Common myeloid progenitor, CD34-positive (primary cell): ENCODE measurements around the gene PHACTR3.
A peak's percentile ranks its signal among the peaks of the same experiment; 100 is the strongest.

Source experiments
- CTCF ChIA-PET: fragments of 350-600 bp; sonication (Branson Sonifier 250); formaldehyde crosslinking; loops from one replicate; lab custom pipeline; 2021; ENCODE audit warnings: antibody characterized with exemption; lab: Charles Lee
- POLR2A ChIA-PET: fragments of 350-600 bp; sonication (Branson Sonifier 250); formaldehyde crosslinking; loops from one replicate; lab custom pipeline; 2021; ENCODE audit warnings: antibody characterized with exemption; lab: Charles Lee
- DNase-seq, 3 donors: peaks; one replicate each; pipeline versions ENCODE4 v3.0.0 to v3.0.0-alpha.2; 2013
- H3K27ac ChIP-seq, 2 experiments: 1 replicate in 1 of 2; 2 replicates in 1 of 2; pipeline ENCODE4 v1.7.0; 2013; ENCODE audit warnings: inconsistent platforms in 2 of 2, low read length in 2 of 2, mild to moderate bottlenecking in 2 of 2, low read depth in 1 of 2, moderate library complexity in 1 of 2; ENCODE audit not compliant: severe bottlenecking in 2 of 2, insufficient read depth in 1 of 2, poor library complexity in 1 of 2
- H3K27me3 ChIP-seq, 5 experiments: replicated peaks in 2 of 5; 1 replicate in 3 of 5; 2 replicates in 2 of 5; pipeline versions ENCODE4 v1.6.1 to v1.7.0; 2013; ENCODE audit warnings: low read length in 4 of 5, mild to moderate bottlenecking in 2 of 5, moderate library complexity in 2 of 5, inconsistent platforms in 1 of 5; ENCODE audit not compliant: insufficient read depth in 5 of 5, control insufficient read depth in 4 of 5
- H3K36me3 ChIP-seq, 4 experiments: 1 replicate in 2 of 4; 2 replicates in 2 of 4; pipeline versions ENCODE4 v1.6.1 to v1.7.0; 2013; ENCODE audit warnings: low read length in 3 of 4, control low read depth in 1 of 4, mild to moderate bottlenecking in 1 of 4; ENCODE audit not compliant: control insufficient read depth in 4 of 4, insufficient read depth in 4 of 4
- H3K4me1 ChIP-seq, 4 experiments: 1 replicate in 3 of 4; 2 replicates in 1 of 4; pipeline versions ENCODE4 v1.6.1 to v1.7.1; 2013; ENCODE audit warnings: low read length in 3 of 4, mild to moderate bottlenecking in 3 of 4, control low read depth in 1 of 4, inconsistent platforms in 1 of 4, moderate library complexity in 1 of 4; ENCODE audit not compliant: control insufficient read depth in 4 of 4, insufficient read depth in 4 of 4; ENCODE audit errors: control extremely low read depth in 1 of 4
- H3K4me3 ChIP-seq, 7 experiments: 1 replicate in 4 of 7; 2 replicates in 3 of 7; pipeline versions ENCODE4 v1.5.1 to v1.7.0; 2013; ENCODE audit warnings: mild to moderate bottlenecking in 7 of 7, low read length in 6 of 7, moderate library complexity in 6 of 7, inconsistent platforms in 2 of 7, low read depth in 2 of 7, control low read depth in 1 of 7; ENCODE audit not compliant: insufficient read depth in 4 of 7, control insufficient read depth in 1 of 7; ENCODE audit errors: extremely low read depth in 1 of 7
- H3K9me3 ChIP-seq, 5 experiments: 1 replicate in 4 of 5; 2 replicates in 1 of 5; pipeline versions ENCODE4 v1.6.1 to v1.7.1; 2013; ENCODE audit warnings: low read length in 4 of 5, mild to moderate bottlenecking in 2 of 5, inconsistent platforms in 1 of 5, low read depth in 1 of 5, moderate library complexity in 1 of 5; ENCODE audit not compliant: control insufficient read depth in 4 of 5, insufficient read depth in 2 of 5; ENCODE audit errors: control extremely low read depth in 1 of 5
- WGBS: methylation state at CpG from one replicate; pipeline ENCODE4 v1.1.5; 2013; ENCODE audit not compliant: insufficient coverage; 5-methylcytosine and 5-hydroxymethylcytosine counted together

PHACTR3 gene

GRCh38 chr20:59748619-59749191, 144.4 kb downstream of the PHACTR3 start:
- POLR2A ChIA-PET, result no interaction called here
- CTCF ChIA-PET, result interaction anchor here (2.2 to 5.5 kb wide), 2 partner anchors 17 to 151 kb away, joined by 5 to 22 read pairs; no protein-coding TSS in a partner anchor
- 91% methylated on average over 13 of the region's 14 CpGs for WGBS

GRCh38 chr20:59749301-59749700, 145.0 kb downstream of the PHACTR3 start:
- Histone ChIP-seq H3K27me3 (peaks cover 0 to 66% (median 2%) of the 10 kb centered on the region in 5 experiments), H3K36me3 (no peaks in the 10 kb centered on the region), H3K27ac (no peak overlapping the region), H3K4me1 (peaks cover 0 to 13% (median 7%) of the 10 kb centered on the region in 4 experiments), H3K4me3 (no peak overlapping the region), H3K9me3 (no peaks in the 10 kb centered on the region)
- no peak for DNase-seq
- CTCF ChIA-PET, result interaction anchor here (0.8 to 5.5 kb wide), 3 partner anchors 18 to 178 kb away, joined by 3 to 22 read pairs (median 5); no protein-coding TSS in a partner anchor
- 82% methylated on average over 5 of the region's 12 CpGs for WGBS
- POLR2A ChIA-PET, result no interaction called here

More at GRCh38 chr20:59748619-59749191, 144.4 kb downstream of the PHACTR3 start:
- H3K27ac ChIP-seq, result no peak overlapping the region
- H3K4me3 ChIP-seq, result no peak overlapping the region
- H3K36me3 ChIP-seq, result no peaks in the 10 kb centered on the region
- peaks cover 0 to 13% (median 7%) of the 10 kb centered on the region in 4 experiments for H3K4me1 ChIP-seq
- H3K9me3 ChIP-seq, result no peaks in the 10 kb centered on the region
- DNase-seq, result no peak
- H3K27me3 ChIP-seq, result peaks cover 0 to 60% (median 2%) of the 10 kb centered on the region in 5 experiments

- ChIA-PET POLR2A (no interaction called here), CTCF (interaction anchor here (0.8 to 5.5 kb wide), 2 partner anchors 153 to 179 kb away, joined by 3 to 22 read pairs; no protein-coding TSS in a partner anchor)
- Histone ChIP-seq H3K4me1 (peaks cover 0 to 13% (median 7%) of the 10 kb centered on the region in 4 experiments), H3K27ac (no peak overlapping the region), H3K9me3 (no peaks in the 10 kb centered on the region), H3K27me3 (peaks cover 0 to 71% (median 6%) of the 10 kb centered on the region in 5 experiments), H3K4me3 (no peak overlapping the region), H3K36me3 (no peaks in the 10 kb centered on the region)
- no peak for DNase-seq
- 81% methylated on average over 17 of the region's 21 CpGs for WGBS
These were observed 146.0 kb downstream of the PHACTR3 start for GRCh38 chr20:59750209-59750840.

- WGBS, result 36% methylated on average over 17 of the region's 21 CpGs
- no peaks in the 10 kb centered on the region for H3K36me3 ChIP-seq
- peaks cover 0 to 71% (median 6%) of the 10 kb centered on the region in 5 experiments for H3K27me3 ChIP-seq
- CTCF ChIA-PET, result interaction anchor here (5.5 kb wide), 1 partner anchor 154 kb away, joined by 22 read pairs; no protein-coding TSS in a partner anchor
- no peak overlapping the region for H3K27ac ChIP-seq
- POLR2A ChIA-PET, result no interaction called here
- H3K9me3 ChIP-seq, result no peaks in the 10 kb centered on the region
- no peak overlapping the region for H3K4me3 ChIP-seq
- peaks cover 0 to 13% (median 7%) of the 10 kb centered on the region in 4 experiments for H3K4me1 ChIP-seq
- peak; percentile 40 to 68 (median 62) for DNase-seq
These were observed 146.9 kb downstream of the PHACTR3 start for GRCh38 chr20:59751075-59751711.

- no peak overlapping the region for H3K27ac ChIP-seq
- H3K4me3 ChIP-seq, result peak overlapping the region in 3 of 7 experiments; percentile 11 to 20 (median 13)
- CTCF ChIA-PET, result interaction anchor here (0.6 to 1.5 kb wide), 4 partner anchors 12 to 191 kb away, joined by 3 to 4 read pairs (median 3); no protein-coding TSS in a partner anchor
- DNase-seq, result peak in 2 of 3 donors; percentile 13 to 17
- no peaks in the 10 kb centered on the region for H3K9me3 ChIP-seq
- WGBS, result 45% methylated on average over 12 of the region's 17 CpGs
- peaks cover 0 to 68% (median 6%) of the 10 kb centered on the region in 5 experiments for H3K27me3 ChIP-seq
- peaks cover 0 to 13% (median 7%) of the 10 kb centered on the region in 4 experiments for H3K4me1 ChIP-seq
- POLR2A ChIA-PET, result no interaction called here
- H3K36me3 ChIP-seq, result no peaks in the 10 kb centered on the region
These were observed 147.8 kb downstream of the PHACTR3 start for GRCh38 chr20:59752101-59752586.

GRCh38 chr20:59752704-59753460, 148.5 kb downstream of the PHACTR3 start:
- POLR2A ChIA-PET, result no interaction called here
- Histone ChIP-seq H3K27me3 (peaks cover 0 to 68% (median 6%) of the 10 kb centered on the region in 5 experiments), H3K9me3 (no peaks in the 10 kb centered on the region), H3K27ac (no peak overlapping the region), H3K36me3 (no peaks in the 10 kb centered on the region), H3K4me3 (peak overlapping the region in 3 of 7 experiments; percentile 11 to 20 (median 13)), H3K4me1 (peaks cover 0 to 13% (median 7%) of the 10 kb centered on the region in 4 experiments)
- WGBS, result 82% methylated on average over 13 of the region's 20 CpGs
- CTCF ChIA-PET, result interaction anchor here (0.6 to 1.5 kb wide), 4 partner anchors 11 to 192 kb away, joined by 3 to 4 read pairs (median 3); no protein-coding TSS in a partner anchor
- peak in 2 of 3 donors; percentile 2 to 13 for DNase-seq
